HG03135 (cell line): Measurements from ENCODE around the gene EAF2.
"Not testable (repeated sequence)": the region's sequence is repeated elsewhere in the genome, so short reads cannot be mapped to it uniquely, and the experiment has no call there.

Experiments used
- ATAC-seq: cut with Tn5 transposase; IDR thresholded peaks from one replicate; pipeline ENCODE4 v1.9.1; 2021; ENCODE audit warnings: mild to moderate bottlenecking, moderate library complexity; ENCODE audit not compliant: unreplicated experiment

The EAF2 gene

GRCh38 chr3:121857778-121858177, 22.8 kb downstream of the EAF2 start:
- ATAC-seq, result not testable (repeated sequence)

- ATAC-seq, result not testable (repeated sequence)
Observed at GRCh38 chr3:121863247-121863646, 28.2 kb downstream of the EAF2 start.

GRCh38 chr3:121863801-121864200, 28.8 kb downstream of the EAF2 start:
- no peak for ATAC-seq

DNA sequence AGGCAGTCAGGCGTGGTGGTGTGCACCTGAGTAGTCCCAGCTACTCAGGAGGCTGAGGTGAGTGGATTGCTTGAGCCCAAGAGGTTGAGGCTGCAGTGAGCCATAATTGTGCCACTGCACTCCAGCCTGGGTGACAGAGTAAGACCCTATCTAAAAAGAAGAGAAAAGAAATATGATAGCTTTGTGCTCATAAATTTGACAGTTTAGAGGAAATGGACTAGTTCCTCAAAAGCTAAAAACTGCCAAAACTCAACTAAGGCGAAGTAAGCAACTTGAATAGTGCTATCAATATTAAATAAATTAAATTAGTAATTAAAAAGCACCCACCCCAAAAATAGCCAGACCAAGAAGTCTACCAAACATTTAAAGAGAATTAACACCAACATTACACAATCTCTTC, 34.7 kb downstream of the EAF2 start:
- no peak for ATAC-seq

- ATAC-seq, result no peak
Observed at GRCh38 chr3:121870717-121871116, 35.7 kb downstream of the EAF2 start.

- ATAC-seq, result no peak
Observed at GRCh38 chr3:121871430-121871829, 36.4 kb downstream of the EAF2 start.

- ATAC-seq, result no peak
Observed at GRCh38 chr3:121878411-121878810, 43.4 kb downstream of the EAF2 start.

GRCh38 chr3:121883507-121883906, 48.5 kb downstream of the EAF2 start:
- no peak for ATAC-seq

DNA sequence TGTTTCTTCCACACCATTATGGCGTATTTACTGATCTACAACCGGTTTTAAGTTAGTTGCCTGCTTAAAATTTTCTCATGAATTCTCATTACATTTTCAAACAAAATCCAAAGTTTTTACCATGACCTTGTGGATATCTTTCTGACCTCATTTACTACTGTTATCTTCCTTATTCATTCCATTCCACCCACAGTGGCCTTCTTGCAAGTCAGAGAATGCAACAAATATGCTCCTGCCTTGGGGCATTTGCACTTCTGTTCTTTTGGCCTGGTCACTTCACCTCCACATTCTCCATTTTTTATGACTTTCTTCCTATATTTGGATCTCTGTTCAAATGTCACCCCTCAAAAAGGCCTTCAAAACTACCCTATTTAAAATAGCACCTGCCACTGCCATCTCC, 50.4 kb downstream of the EAF2 start:
- ATAC-seq, result no peak

GRCh38 chr3:121894301-121894990, 59.4 kb downstream of the EAF2 start, which contains the start of gene SLC15A2:
Gene SLC15A2, plus strand, starts transcription at chr3:121894401. Its CDS starts 76 bp downstream, at chr3:121894477.
- no peak for ATAC-seq

DNA sequence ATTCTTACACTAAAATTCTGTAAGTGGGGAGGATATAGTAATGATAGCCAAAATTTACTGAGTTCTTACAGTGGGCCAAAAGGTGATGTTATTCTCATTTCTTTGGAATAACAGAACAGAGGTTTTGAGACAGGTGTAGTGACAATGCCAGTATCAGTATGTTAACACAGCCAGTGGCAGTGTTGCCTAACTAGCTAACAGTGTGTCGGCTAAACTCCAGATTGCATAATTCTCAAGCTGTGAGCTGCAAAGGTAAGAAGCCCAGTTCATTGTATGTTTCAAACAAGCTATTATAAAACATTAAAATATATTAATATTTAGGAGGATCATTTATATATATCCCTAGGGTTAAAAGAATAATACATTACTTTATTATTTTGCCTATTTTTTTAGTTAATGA, 60.1 kb downstream of the EAF2 start:
- ATAC-seq, result no peak

DNA sequence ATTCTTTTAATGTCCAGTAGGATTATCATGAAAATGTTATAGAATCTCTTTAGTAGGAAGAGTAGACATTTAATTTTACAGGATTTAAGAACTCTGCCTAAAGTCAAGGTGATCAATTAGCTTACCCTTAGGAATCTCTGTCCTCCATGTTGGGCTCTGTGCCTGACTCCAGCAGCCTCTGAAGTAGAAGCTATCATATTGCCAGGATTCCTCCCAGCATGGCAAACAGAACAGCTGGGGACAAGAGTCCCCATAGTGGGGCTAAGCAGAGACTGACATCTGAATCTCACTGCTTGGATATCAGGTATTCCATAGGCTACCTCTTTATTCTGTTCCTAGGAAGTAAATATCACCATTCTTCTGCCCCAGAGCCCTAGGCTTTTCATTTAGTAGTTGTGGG, 60.7 kb downstream of the EAF2 start:
- no peak for ATAC-seq

DNA sequence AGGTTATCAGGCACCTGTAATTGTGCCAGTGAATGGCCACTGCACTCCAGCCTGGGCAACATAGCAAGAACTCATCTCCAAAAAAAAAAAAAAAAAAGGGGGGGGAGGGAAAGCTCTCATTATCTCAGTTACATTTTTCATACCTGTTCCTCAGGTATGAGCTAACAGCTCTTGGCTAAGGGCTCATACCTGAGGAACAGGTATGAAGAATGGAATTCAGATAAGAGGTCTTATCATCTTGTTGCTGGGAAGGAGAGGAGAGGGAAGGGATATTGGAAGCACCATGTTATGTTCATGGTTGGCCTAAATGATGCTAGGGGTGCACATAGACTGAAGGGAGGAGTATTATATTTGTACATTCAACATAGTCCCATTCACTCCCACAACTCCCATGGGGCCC, 61.8 kb downstream of the EAF2 start:
- ATAC-seq, result no peak

DNA sequence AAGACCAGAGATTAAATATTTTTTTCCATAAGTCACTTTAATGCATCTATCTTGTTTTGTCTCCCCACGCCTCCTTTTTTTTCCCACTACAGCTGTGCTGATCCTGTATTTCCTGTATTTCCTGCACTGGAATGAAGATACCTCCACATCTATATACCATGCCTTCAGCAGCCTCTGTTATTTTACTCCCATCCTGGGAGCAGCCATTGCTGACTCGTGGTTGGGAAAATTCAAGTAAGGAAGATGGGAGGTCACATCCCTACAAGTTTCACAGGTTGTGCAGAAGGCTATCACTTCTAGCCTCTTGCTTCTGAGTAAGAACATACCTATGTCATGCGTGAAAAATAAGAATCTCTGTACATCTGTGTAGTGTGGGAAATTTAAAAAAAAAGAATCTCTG, 62.3 kb downstream of the EAF2 start:
- no peak for ATAC-seq

- no peak for ATAC-seq
Observed at GRCh38 chr3:121913305-121913990, 78.4 kb downstream of the EAF2 start.

GRCh38 chr3:121914081-121914998, 79.3 kb downstream of the EAF2 start:
- no peak for ATAC-seq

- ATAC-seq, result no peak
Observed at GRCh38 chr3:121916189-121916588, 81.2 kb downstream of the EAF2 start.

GRCh38 chr3:121918779-121919483, 83.9 kb downstream of the EAF2 start:
- no peak for ATAC-seq

- no peak for ATAC-seq
Observed at GRCh38 chr3:121924734-121925133, 89.7 kb downstream of the EAF2 start.

- no peak for ATAC-seq
Observed at GRCh38 chr3:121926380-121926779, 91.4 kb downstream of the EAF2 start.
